AG04449 (cell line): ENCODE data around the gene NR2E3.

ENCODE experiments used
- CTCF ChIA-PET: fragments of 350-600 bp; formaldehyde crosslinking; extraction: SDS; loops from one replicate; lab custom pipeline; 2021; ENCODE audit warnings: antibody characterized with exemption; lab: Yijun Ruan, JAX
- POLR2A ChIA-PET: fragments of 400-600, 350-600 bp; formaldehyde crosslinking; extraction: SDS; loops from one replicate; lab custom pipeline; 2020; ENCODE audit warnings: antibody characterized with exemption, inconsistent platforms; lab: Yijun Ruan, JAX
- DNase-seq: peaks from one replicate; pipeline ENCODE4 v3.0.0-alpha.2; 2010; ENCODE audit warnings: low read depth, low spot score
- H3K4me3 ChIP-seq: 2 replicates; pipeline ENCODE4 v1.5.1; 2011; ENCODE audit warnings: low read depth, mild to moderate bottlenecking, control low read depth, low read length
- CTCF ChIP-seq: IDR thresholded peaks from one replicate; pipeline ENCODE4 v1.5.1; 2011; ENCODE audit warnings: mild to moderate bottlenecking, moderate library complexity, low read length, control low read depth, inconsistent platforms; ENCODE audit not compliant: insufficient read depth; ENCODE audit errors: missing control alignments

Gene NR2E3

GRCh38 chr15:71809346-71809745 is 1.0 kb upstream of the NR2E3 start:
- H3K4me3 ChIP-seq, result no peak overlapping the region
- no peak for DNase-seq
- CTCF ChIA-PET, result interaction anchor here (1.5 to 11.0 kb wide), 4 partner anchors 9 to 67 kb away, joined by 5 to 244 read pairs (median 10); no protein-coding TSS in a partner anchor
- TF ChIP-seq CTCF, result no peak
- POLR2A ChIA-PET, result no interaction called here

GRCh38 chr15:71811036-71811736 is 832 bp downstream of the NR2E3 start:
- DNase-seq, result no peak
- ChIA-PET POLR2A (interaction anchor here (0.6 kb wide), 1 partner anchor 40 kb away, joined by 3 read pairs; no protein-coding TSS in a partner anchor), CTCF (interaction anchor here (1.3 kb wide), 1 partner anchor 345 kb away, joined by 3 read pairs; no protein-coding TSS in a partner anchor)
- TF ChIP-seq CTCF, result no peak
- no peak overlapping the region for H3K4me3 ChIP-seq

GRCh38 chr15:71811752-71812735 is 1.7 kb downstream of the NR2E3 start:
- POLR2A ChIA-PET, result no interaction called here
- TF ChIP-seq CTCF, result no peak
- no peak for DNase-seq
- H3K4me3 ChIP-seq, result no peak overlapping the region
- CTCF ChIA-PET, result interaction anchor here (1.2 kb wide), 2 partner anchors 10 to 31 kb away, joined by 3 to 8 read pairs; no protein-coding TSS in a partner anchor

GRCh38 chr15:71812966-71813722 is 2.8 kb downstream of the NR2E3 start:
- POLR2A ChIA-PET, result no interaction called here

GRCh38 chr15:71813723-71814470 is 3.5 kb downstream of the NR2E3 start:
- CTCF ChIA-PET, result interaction anchor here (1.6 kb wide), 1 partner anchor 342 kb away, joined by 3 read pairs; no protein-coding TSS in a partner anchor
- DNase-seq, result no peak
- no peak overlapping the region for H3K4me3 ChIP-seq
- TF ChIP-seq CTCF, result no peak
- POLR2A ChIA-PET, result no interaction called here

More at GRCh38 chr15:71812966-71813722, 2.8 kb downstream of the NR2E3 start:
- H3K4me3 ChIP-seq, result no peak overlapping the region
- CTCF ChIA-PET, result interaction anchor here (1.2 kb wide), 2 partner anchors 11 to 32 kb away, joined by 3 to 8 read pairs; no protein-coding TSS in a partner anchor
- no peak for TF ChIP-seq CTCF
- no peak for DNase-seq
